Panc1 (cell line): Measurements from ENCODE around the gene OPRD1. TPM values are rescaled to one million over a fixed set of nuclear protein-coding genes. Genes with fewer than 3 reads are reported as not detected.

Experiments used
- ATAC-seq: fragments of 200-7000 bp; cut with Tn5 transposase; 2 replicates; pipeline ENCODE4 v1.9.1; 2020; ENCODE audit warnings: mild to moderate bottlenecking, moderate library complexity
- BruUV-seq: library from RNA; stranded (reverse); fragments of 400-500 nt; replicated peaks from 2 replicates; lab custom pipeline; 2021; lab: Mats Ljungman, UMichigan
- CTCF ChIA-PET: fragments of 300-600 bp; sonication (Branson Sonifier 250); formaldehyde crosslinking; loops from one replicate; lab custom pipeline; 2022; ENCODE audit warnings: antibody characterized with exemption; lab: Charles Lee
- POLR2A ChIA-PET: fragments of 300-600 bp; sonication (Branson Sonifier 250); formaldehyde crosslinking; loops from one replicate; lab custom pipeline; 2022; ENCODE audit warnings: antibody characterized with exemption; lab: Charles Lee
- DNase-seq: peaks from one replicate; pipeline ENCODE4 v3.0.0-alpha.2; 2010; ENCODE audit warnings: low read depth, low spot score
- H3K27ac ChIP-seq: 2 replicates; pipeline ENCODE4 v1.5.1; 2011; ENCODE audit warnings: mild to moderate bottlenecking, low read length, inconsistent platforms
- H3K27me3 ChIP-seq: fragments of 200-500 bp; sonication (Bioruptor generic); 2 replicates; pipeline ENCODE4 v1.6.0; 2014; ENCODE audit warnings: low read length, inconsistent platforms; ENCODE audit not compliant: control insufficient read depth, insufficient read depth
- H3K36me3 ChIP-seq: fragments of 200-500 bp; sonication (Bioruptor generic); 2 replicates; pipeline ENCODE4 v1.5.1; 2014; ENCODE audit warnings: inconsistent platforms, mild to moderate bottlenecking, low read length, moderate library complexity; ENCODE audit not compliant: control insufficient read depth, insufficient read depth
- H3K4me1 ChIP-seq: 2 replicates; pipeline ENCODE4 v1.5.1; 2011; ENCODE audit warnings: inconsistent platforms, mild to moderate bottlenecking, low read length, moderate library complexity; ENCODE audit not compliant: control insufficient read depth, insufficient read depth
- H3K4me3 ChIP-seq, 2 experiments: 2 replicates each; pipeline ENCODE4 v1.5.1; 2011 to 2012; ENCODE audit warnings: low read depth in 2 of 2, low read length in 2 of 2, mild to moderate bottlenecking in 2 of 2, inconsistent platforms in 1 of 2, moderate library complexity in 1 of 2
- H3K9me3 ChIP-seq: fragments of 200-500 bp; sonication (Bioruptor generic); 2 replicates; pipeline ENCODE4 v1.5.1; 2014; ENCODE audit warnings: low read depth, mild to moderate bottlenecking, inconsistent platforms, low read length, moderate library complexity; ENCODE audit not compliant: control insufficient read depth, insufficient read depth
- CTCF ChIP-seq: fragments of 450-650 bp; IDR thresholded peaks from 2 replicates; pipeline ENCODE4 v1.5.1; 2017; ENCODE audit warnings: mild to moderate bottlenecking
- POLR2AphosphoS5 ChIP-seq: IDR thresholded peaks from 2 replicates; pipeline ENCODE4 v1.6.1; 2012; ENCODE audit warnings: mild to moderate bottlenecking, low read depth, low read length, moderate library complexity
- REST ChIP-seq, 2 experiments: IDR thresholded peaks; 2 replicates each; pipeline ENCODE4 v1.6.1; 2011 to 2012; ENCODE audit warnings: low read depth in 2 of 2, control low read depth in 1 of 2, low read length in 1 of 2, mild to moderate bottlenecking in 1 of 2, moderate library complexity in 1 of 2; ENCODE audit not compliant: insufficient read depth in 1 of 2
- SIN3A ChIP-seq: IDR thresholded peaks from 2 replicates; pipeline ENCODE4 v1.6.1; 2012; ENCODE audit warnings: low read depth, mild to moderate bottlenecking, low read length, moderate library complexity, borderline replicate concordance; ENCODE audit not compliant: insufficient read depth
- TCF7L2 ChIP-seq: IDR thresholded peaks from 2 replicates; pipeline ENCODE4 v1.6.1; 2011; ENCODE audit warnings: mild to moderate bottlenecking, low read depth, low read length, inconsistent platforms
- in situ Hi-C: cut with HindIII; loops from 2 replicates; pipeline ENCODE4 v1.10.0; 2016; ENCODE audit warnings: low sequenced_read_pairs, low pct_unique_long_range_greater_than_20kb
- intact Hi-C: fragments of 100-400 bp; cut with micrococcal nuclease; formaldehyde crosslinking; loops from one replicate; pipeline ENCODE4 v1.10.0; 2022; ENCODE audit not compliant: unreplicated experiment
- total RNA-seq: library from RNA; stranded (reverse); gene quantifications from one replicate; pipeline ENCODE4 v1.2.1, GENCODE V29; 2021; ENCODE audit not compliant: unreplicated experiment

OPRD1 gene
- total RNA-seq, 1 experiment from 2014 or later = 5.4 TPM

GRCh38 chr1:28778021-28778420 lies 33.9 kb upstream of the OPRD1 start:
- H3K36me3 ChIP-seq = no peaks in the 10 kb centered on the region
- TF ChIP-seq CTCF = no peak
- no peak for TF ChIP-seq REST (IDR thresholded peaks at IDR 0.05; ENCODE audit: insufficient read depth in 1 of 2, low read depth in 2 of 2, low read length in 1 of 2)
- ChIA-PET POLR2A (no interaction called here), CTCF (no interaction called here)
- no peaks in the 10 kb centered on the region for H3K9me3 ChIP-seq
- in situ Hi-C loops (no loop called here), intact Hi-C loops (no loop called here)
- H3K4me3 ChIP-seq = no peak overlapping the region
- no peaks in the 10 kb centered on the region for H3K4me1 ChIP-seq
- no peak overlapping the region for H3K27ac ChIP-seq
- DNase-seq = no peak
- peak; percentile 45; the same call in 1 of the 2 replicates for ATAC-seq
- no peaks in the 10 kb centered on the region for H3K27me3 ChIP-seq
- no TSS peak for BruUV-seq

GRCh38 chr1:28779751-28780408 lies 32.1 kb upstream of the OPRD1 start:
- no TSS peak for BruUV-seq
- ChIA-PET POLR2A (no interaction called here), CTCF (no interaction called here)
- Histone ChIP-seq H3K4me1 (no peaks in the 10 kb centered on the region), H3K36me3 (no peaks in the 10 kb centered on the region), H3K27ac (no peak overlapping the region), H3K27me3 (no peaks in the 10 kb centered on the region), H3K4me3 (no peak overlapping the region), H3K9me3 (no peaks in the 10 kb centered on the region)
- intact Hi-C loops (no loop called here), in situ Hi-C loops (no loop called here)
- ATAC-seq (no peak), DNase-seq (no peak)
- no peak for TF ChIP-seq SIN3A
- no peak for TF ChIP-seq CTCF
- no peak for TF ChIP-seq POLR2AphosphoS5
- no peak for TF ChIP-seq REST (IDR thresholded peaks at IDR 0.05; ENCODE audit: insufficient read depth in 1 of 2, low read depth in 2 of 2, low read length in 1 of 2)
- TF ChIP-seq TCF7L2 = no peak
